GM19193 (cell line): Measurements from ENCODE around the gene LAD1.

Experiments used
- POLR2A ChIP-seq: IDR thresholded peaks from 4 replicates; pipeline ENCODE4 v1.6.1; 2011; ENCODE audit not compliant: insufficient read depth, insufficient read length; ENCODE audit errors: extremely low read depth

The LAD1 gene

GRCh38 chr1:201384406-201384782 lies 14.7 kb downstream of the LAD1 start:
- TF ChIP-seq POLR2A: no peak

- TF ChIP-seq POLR2A: no peak
These were observed 15.3 kb downstream of the LAD1 start for GRCh38 chr1:201383647-201384405.

DNA sequence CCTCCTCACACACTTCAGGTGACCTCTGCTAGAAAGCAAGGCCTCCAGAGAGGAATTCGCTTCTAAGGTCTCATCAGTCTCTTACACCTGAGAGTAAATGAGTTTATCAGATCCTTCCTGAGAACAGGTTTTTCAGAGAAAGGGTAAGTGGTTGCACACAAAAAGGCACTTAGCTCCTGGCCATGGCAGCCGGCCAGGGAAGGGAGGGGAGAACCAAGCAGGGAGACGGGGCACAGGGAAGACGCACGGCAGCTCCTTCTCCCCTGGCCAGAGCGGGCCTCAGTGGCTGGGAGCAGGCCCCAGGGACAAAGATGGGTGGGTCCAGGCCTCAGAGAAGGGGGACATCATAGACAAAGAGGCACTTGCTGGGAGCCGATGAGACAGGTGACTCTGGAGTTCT lies 18.0 kb downstream of the LAD1 start:
- no peak for TF ChIP-seq POLR2A

DNA sequence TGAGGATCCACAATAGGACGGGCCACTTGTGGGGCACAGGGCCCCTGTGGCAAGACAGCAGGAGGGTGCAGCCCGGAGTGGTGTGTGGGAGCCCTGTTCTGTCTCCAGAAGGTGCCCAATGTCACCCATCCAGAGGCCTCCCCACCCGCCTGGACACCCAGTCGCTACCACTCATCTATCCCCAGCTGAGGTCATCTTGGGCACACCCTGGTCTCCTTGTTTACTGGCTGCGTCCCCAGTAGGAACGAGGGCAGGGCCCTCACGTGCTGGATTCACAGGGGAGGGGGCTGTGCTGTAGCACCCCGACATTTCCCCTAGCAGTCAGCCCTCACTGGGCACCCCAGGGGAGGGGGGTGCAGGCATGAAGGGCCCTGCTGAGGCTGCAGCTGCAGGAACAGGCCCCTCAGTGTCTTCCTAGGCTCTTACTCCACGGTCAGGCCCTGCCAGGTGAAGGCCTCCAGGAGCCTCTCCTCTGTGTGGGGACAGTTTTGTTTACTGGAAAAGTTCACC lies 19.3 kb downstream of the LAD1 start:
- no peak for TF ChIP-seq POLR2A

- no peak for TF ChIP-seq POLR2A
These were observed 20.3 kb downstream of the LAD1 start for GRCh38 chr1:201378804-201379203.

DNA sequence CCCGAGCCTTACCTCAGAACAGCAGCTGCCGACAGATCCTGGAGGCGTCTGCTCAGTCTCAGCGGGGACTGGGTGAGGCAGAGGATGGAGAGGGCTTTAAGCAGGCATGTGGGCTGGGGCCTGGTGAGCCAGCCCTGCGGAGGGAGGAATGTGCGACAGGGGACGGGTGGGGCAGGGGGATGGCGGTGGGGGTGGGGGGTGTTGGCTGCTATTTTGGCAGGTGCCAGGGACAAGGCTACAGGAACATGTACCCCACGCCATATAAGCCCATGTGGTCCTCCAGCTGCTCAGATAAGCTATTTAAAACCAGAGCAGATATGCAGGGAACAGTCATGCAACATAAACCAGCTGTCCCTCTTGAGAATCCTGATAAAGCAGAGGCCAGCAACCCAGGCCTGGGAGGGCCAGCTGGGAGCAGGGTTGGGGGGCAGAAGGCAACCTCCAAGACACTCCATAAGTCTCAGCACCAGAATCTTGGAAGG lies 21.5 kb downstream of the LAD1 start, which contains the start of gene TNNT2:
Gene TNNT2 (minus strand): TSS at position 70 of the 482 bp plus-strand sequence. CDS start 4,426 bp downstream, outside the sequence.
- no peak for TF ChIP-seq POLR2A

GRCh38 chr1:201376464-201377374 lies 22.4 kb downstream of the LAD1 start:
- no peak for TF ChIP-seq POLR2A

- TF ChIP-seq POLR2A: no peak
These were observed 23.0 kb downstream of the LAD1 start for GRCh38 chr1:201376107-201376463.

GRCh38 chr1:201375169-201375568 lies 24.0 kb downstream of the LAD1 start:
- no peak for TF ChIP-seq POLR2A

DNA sequence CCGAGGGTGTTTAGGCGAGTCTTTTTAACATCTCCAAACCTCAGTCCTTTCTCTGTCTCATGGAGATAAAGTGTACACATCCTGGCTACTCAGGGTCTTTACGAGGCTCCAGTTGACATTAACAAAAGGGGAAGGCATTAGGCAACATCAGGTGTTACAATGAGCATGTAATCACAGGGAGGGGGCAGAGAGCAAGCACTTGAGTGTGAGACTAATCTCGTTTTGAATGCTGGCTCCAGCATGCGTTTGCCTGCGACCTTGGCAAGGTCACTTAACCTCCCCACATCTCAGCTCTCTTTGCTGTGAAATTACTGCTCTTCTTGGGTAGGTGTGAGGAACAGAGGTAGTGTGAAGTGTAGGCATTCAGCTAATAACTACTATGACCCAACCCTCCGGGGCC lies 24.8 kb downstream of the LAD1 start:
- TF ChIP-seq POLR2A: no peak

DNA sequence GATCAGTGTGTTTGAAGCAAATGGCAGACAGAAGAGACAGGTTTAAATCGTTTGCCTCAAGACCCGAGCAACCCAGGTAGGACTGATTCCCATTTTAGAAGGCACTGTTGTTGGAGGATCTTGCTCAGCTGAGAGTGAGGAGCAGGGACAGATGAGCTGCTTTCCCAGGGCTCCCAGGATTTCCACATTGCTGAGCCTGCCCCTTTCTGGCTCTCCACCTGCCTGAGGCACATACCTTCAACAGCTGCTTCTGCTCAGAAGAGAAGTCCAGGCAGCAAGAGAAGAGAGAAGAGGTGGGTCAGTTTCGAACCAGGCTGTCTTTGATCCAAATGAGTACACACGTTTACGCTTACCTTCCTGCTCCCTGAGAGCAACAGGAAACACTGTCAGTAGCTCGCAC lies 27.3 kb downstream of the LAD1 start:
- TF ChIP-seq POLR2A: no peak

GRCh38 chr1:201371276-201371675 lies 27.8 kb downstream of the LAD1 start:
- TF ChIP-seq POLR2A: no peak

DNA sequence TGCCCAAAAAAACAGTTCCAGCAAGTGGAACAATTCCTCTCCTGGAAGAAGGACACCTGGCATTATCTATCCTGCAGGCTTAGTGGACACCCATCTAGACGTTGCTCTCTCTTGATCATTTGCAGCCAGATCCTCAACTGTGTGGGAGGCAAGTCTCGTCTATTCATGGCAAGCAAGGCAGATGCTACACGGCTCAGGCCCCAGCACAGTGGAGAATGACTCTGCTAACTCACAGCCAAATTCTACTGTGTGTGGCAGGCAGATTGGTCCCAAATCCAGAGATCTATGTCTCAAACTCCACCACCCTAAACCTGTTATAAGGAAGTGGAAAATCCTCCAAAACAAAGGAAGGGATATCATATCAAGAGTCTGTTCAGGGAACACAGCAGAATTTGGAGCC lies 28.6 kb downstream of the LAD1 start:
- no peak for TF ChIP-seq POLR2A

- TF ChIP-seq POLR2A: no peak
These were observed 29.9 kb downstream of the LAD1 start for GRCh38 chr1:201369209-201369608.

DNA sequence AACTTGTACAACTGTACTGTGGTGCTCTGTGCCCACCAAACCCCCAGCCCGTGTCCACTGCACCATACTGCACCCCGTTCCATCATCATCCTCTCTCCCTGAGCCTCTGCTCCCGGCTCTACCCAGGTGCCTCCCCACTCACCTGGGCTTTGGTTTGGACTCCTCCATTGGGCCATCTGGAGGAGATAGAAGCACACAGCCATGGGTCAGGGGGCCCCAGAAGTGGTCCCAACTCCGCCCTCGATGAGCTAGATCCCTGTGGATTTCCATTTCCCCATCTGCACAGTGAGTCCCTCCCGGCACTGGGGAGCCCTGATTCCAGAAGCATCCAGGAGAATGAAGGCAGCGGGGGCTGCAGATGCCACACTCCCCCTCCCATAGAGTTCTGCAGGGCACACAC lies 32.4 kb downstream of the LAD1 start:
- TF ChIP-seq POLR2A: no peak

DNA sequence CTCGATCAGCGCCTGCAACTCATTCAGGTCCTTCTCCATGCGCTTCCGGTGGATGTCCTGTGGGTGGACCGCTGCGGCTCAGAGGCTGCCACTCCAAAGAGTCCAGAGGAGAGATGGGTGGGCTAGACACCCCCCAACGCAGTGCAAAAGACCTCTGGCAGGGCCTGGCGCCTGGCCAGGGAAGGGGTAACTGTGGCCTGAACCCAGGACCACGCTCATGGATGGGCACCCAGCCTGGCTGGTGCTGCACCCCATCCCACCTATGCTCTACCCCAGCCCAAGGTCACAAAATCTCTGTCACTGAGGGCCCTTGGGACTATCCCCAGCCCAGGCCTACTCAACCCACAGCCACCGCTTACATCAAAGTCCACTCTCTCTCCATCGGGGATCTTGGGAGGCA lies 33.9 kb downstream of the LAD1 start:
- no peak for TF ChIP-seq POLR2A

DNA sequence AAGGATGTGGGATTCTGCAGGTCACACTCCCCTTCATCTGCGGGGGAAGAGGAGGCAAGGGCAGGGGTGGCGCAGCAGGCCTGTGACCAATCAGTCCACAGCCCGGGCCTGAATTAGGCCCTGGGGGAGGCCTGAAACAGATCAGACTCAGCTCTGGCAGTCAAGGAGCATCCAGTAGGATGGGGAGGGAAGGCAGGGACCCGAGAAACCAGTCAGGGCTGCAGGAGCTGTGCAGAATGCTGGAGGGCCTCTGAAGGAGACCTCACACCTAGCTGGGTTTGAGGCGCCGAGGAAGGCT lies 34.4 kb downstream of the LAD1 start:
- TF ChIP-seq POLR2A: no peak

DNA sequence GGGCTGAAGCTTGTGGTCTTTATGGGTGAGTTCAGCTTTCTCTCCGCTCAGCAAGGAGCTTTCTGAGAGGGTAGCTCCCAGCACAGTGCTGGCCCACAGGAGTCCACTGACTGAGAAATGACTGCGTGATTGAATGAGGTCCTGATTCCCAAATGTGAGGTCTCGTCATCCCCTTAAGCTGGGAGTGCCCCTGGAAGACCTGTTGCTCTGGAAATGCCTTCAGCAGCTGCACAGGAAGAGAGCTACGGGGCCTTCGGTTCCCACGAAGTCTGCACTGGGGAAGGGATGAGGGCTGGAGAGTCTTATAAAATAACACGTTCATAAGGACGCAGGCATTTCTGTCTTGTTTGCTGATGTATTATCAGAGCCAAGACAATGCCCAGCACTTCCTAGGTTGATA lies 35.7 kb downstream of the LAD1 start:
- no peak for TF ChIP-seq POLR2A
